DND-41 (cell line): ENCODE data around the gene RBM47.

Experiments used
- ATAC-seq: fragments of 200-7000 bp; cut with Tn5 transposase; 3 replicates; pipeline ENCODE4 v1.9.1; 2021; ENCODE audit warnings: low read depth; ENCODE audit not compliant: insufficient read depth
- DNase-seq: peaks from one replicate; pipeline ENCODE4 v3.0.0-alpha.2; 2020
- H2AFZ ChIP-seq: 2 replicates; pipeline ENCODE4 v1.6.0; 2012; ENCODE audit warnings: low read depth, low read length
- H3K27ac ChIP-seq: 2 replicates; pipeline ENCODE4 v1.5.1; 2012; ENCODE audit warnings: low read length, inconsistent platforms
- H3K27me3 ChIP-seq: fragments of 200-600 bp; sonication (generic); 2 replicates; pipeline ENCODE4 v1.6.0; 2012; ENCODE audit warnings: low read length, mild to moderate bottlenecking, inconsistent platforms; ENCODE audit not compliant: insufficient read depth, poor library complexity
- H3K36me3 ChIP-seq: 2 replicates; pipeline ENCODE4 v1.5.1; 2012; ENCODE audit warnings: low read length, inconsistent platforms; ENCODE audit not compliant: insufficient read depth
- H3K4me1 ChIP-seq: 2 replicates; pipeline ENCODE4 v1.5.1; 2012; ENCODE audit warnings: mild to moderate bottlenecking, low read length; ENCODE audit not compliant: insufficient read depth
- H3K4me2 ChIP-seq: 2 replicates; pipeline ENCODE4 v1.6.0; 2012; ENCODE audit warnings: mild to moderate bottlenecking, moderate library complexity, low read length, inconsistent platforms; ENCODE audit not compliant: insufficient read depth
- H3K4me3 ChIP-seq, 2 experiments: fragments of 200-600 bp in 1 of 2; shearing (Covaris generic) in 1 of 2; 2 replicates each; pipeline ENCODE4 v1.5.1; 2012 to 2016; ENCODE audit warnings: inconsistent platforms in 2 of 2, low read length in 2 of 2, mild to moderate bottlenecking in 2 of 2, low read depth in 1 of 2, moderate library complexity in 1 of 2
- H3K79me2 ChIP-seq: 2 replicates; pipeline ENCODE4 v1.6.0; 2012; ENCODE audit warnings: low read length, inconsistent platforms; ENCODE audit not compliant: insufficient read depth
- H3K9ac ChIP-seq: 2 replicates; pipeline ENCODE4 v1.6.0; 2012; ENCODE audit warnings: low read depth, mild to moderate bottlenecking, inconsistent platforms, low read length, moderate library complexity
- H3K9me3 ChIP-seq: 2 replicates; pipeline ENCODE4 v1.5.1; 2012; ENCODE audit warnings: low read length, moderate library complexity, mild to moderate bottlenecking, inconsistent platforms; ENCODE audit not compliant: insufficient read depth, severe bottlenecking
- H4K20me1 ChIP-seq: 2 replicates; pipeline ENCODE4 v1.6.0; 2012; ENCODE audit warnings: low read length; ENCODE audit not compliant: insufficient read depth
- EZH2 ChIP-seq: IDR thresholded peaks from 3 replicates; pipeline ENCODE4 v1.6.1; 2012; ENCODE audit warnings: borderline replicate concordance, low read depth, mild to moderate bottlenecking, moderate library complexity, low read length, inconsistent platforms; ENCODE audit not compliant: severe bottlenecking
- TF ChIP-seq, protein P1 (sequence below): IDR thresholded peaks from 2 replicates; pipeline ENCODE4 v1.5.1; 2012; ENCODE audit warnings: borderline replicate concordance, low read length, moderate library complexity, mild to moderate bottlenecking; ENCODE audit not compliant: poor library complexity, severe bottlenecking; ENCODE audit errors: extremely low read depth

Gene RBM47

DNA sequence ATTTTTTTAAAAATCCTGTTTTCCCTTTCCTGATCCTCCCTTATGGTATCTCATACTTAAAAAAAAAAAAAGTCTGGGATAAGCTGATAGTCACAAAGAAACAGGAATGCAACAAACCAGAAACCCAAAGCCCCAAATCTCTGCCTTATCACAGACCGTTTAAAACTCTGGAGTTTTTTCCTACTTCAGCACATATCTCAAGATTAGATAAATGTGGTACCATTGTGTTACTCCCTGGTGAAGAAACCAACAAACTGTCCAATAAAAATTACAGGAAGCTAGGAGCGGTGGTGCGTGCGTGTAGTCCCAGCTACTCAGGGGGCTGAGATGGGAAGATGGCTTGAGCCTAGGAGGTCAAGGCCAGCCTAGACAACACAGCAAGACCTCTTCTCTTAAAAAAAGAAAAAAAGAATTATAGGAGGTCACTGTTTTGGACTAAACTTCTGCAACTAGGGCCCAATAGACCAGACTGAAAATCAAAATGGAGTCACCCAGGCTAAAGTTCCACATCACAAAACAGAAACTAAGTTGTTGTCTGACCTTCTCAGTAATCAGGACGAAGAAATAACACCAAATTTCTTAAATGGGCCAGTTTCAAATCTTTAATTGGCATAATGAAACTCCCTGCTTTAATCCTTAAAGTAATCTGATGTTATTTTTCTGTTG, 51.9 kb downstream of the RBM47 start:
- no peak for DNase-seq
- Histone ChIP-seq H3K9me3 (no peaks in the 10 kb centered on the region), H3K36me3 (no peaks in the 10 kb centered on the region), H3K4me2 (no peak overlapping the region), H3K4me3 (no peak overlapping the region), H3K79me2 (no peaks in the 10 kb centered on the region), H2AFZ (no peak overlapping the region), H3K27ac (no peak overlapping the region), H3K27me3 (peaks cover 2% of the 10 kb centered on the region), H3K9ac (no peak overlapping the region), H4K20me1 (no peaks in the 10 kb centered on the region), H3K4me1 (no peaks in the 10 kb centered on the region)
- TF ChIP-seq EZH2: no peak
- TF ChIP-seq, protein P1, sequence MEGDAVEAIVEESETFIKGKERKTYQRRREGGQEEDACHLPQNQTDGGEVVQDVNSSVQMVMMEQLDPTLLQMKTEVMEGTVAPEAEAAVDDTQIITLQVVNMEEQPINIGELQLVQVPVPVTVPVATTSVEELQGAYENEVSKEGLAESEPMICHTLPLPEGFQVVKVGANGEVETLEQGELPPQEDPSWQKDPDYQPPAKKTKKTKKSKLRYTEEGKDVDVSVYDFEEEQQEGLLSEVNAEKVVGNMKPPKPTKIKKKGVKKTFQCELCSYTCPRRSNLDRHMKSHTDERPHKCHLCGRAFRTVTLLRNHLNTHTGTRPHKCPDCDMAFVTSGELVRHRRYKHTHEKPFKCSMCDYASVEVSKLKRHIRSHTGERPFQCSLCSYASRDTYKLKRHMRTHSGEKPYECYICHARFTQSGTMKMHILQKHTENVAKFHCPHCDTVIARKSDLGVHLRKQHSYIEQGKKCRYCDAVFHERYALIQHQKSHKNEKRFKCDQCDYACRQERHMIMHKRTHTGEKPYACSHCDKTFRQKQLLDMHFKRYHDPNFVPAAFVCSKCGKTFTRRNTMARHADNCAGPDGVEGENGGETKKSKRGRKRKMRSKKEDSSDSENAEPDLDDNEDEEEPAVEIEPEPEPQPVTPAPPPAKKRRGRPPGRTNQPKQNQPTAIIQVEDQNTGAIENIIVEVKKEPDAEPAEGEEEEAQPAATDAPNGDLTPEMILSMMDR: no peak
- ATAC-seq: no peak

DNA sequence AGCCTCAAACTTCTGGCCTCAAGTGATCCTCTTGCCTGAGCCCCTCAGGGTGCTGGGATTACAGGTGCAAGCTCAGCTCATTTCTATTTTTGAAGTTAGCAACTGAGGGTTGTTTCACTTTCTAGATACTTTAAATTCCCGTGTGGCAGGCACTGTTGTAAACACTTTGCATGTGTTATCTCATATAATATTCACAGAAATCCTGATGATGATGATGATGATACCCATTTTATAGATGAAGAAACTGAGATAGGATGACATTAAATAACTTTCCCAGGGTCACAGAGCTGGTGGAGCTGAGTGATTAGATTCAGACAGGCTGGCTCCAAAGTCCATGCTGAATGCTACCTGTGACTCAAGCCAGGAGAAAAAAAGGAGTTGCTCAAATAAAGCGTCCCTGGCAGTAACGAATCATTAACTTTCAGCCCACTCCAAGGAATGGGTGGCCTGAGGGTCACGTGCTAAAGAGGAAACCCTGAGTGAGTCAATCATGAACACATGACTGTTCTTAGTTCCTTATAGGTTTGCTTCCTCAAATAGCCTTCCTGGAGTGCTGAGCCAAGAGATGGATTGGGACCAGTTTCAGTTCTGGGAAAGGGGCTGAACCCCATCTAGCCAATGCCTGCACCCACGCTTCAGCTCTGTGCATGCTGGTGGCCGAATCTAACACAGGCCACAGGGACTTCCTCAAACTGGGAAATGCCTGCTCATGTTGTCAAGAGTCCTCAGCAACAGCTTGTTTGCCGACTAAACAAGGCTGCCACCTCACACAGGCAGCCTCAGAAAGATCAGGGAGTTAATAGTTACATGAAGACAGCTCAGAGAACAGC, 52.8 kb downstream of the RBM47 start:
- Histone ChIP-seq H3K79me2 (no peaks in the 10 kb centered on the region), H3K4me1 (no peaks in the 10 kb centered on the region), H3K4me2 (no peak overlapping the region), H3K9ac (no peak overlapping the region), H3K27me3 (peaks cover 2% of the 10 kb centered on the region), H3K4me3 (no peak overlapping the region), H3K27ac (no peak overlapping the region), H3K9me3 (no peaks in the 10 kb centered on the region), H4K20me1 (no peaks in the 10 kb centered on the region), H3K36me3 (no peaks in the 10 kb centered on the region), H2AFZ (no peak overlapping the region)
- no peak for ATAC-seq
- no peak for DNase-seq
- TF ChIP-seq, protein P1: no peak
- no peak for TF ChIP-seq EZH2

DNA sequence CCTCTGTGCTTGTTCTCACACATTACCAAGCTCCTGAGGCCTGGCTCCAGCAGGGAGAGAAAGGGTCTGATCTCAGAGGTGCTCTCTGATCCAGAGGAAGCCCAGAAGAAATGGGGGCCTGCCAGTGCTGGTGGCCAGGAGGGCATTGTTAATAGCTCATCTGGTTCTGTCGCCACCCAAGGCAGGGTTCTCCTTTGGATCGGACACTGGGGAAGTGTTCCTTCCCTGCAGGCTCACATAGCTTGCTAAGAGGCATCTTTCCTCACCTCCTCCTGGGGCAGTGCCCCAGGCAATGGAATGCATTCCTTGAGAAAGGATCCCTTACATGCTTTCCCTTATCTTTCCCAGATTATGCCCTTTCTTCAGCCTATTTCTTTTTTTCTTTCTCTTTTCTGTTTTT, 53.8 kb downstream of the RBM47 start:
- H3K4me2 ChIP-seq: no peak overlapping the region
- H3K79me2 ChIP-seq: no peaks in the 10 kb centered on the region
- H3K4me1 ChIP-seq: no peaks in the 10 kb centered on the region
- H3K4me3 ChIP-seq: no peak overlapping the region
- no peak overlapping the region for H3K27ac ChIP-seq
- no peak overlapping the region for H2AFZ ChIP-seq
- ATAC-seq: no peak
- H3K27me3 ChIP-seq: no peaks in the 10 kb centered on the region
- H3K9ac ChIP-seq: no peak overlapping the region
- TF ChIP-seq, protein P1: no peak
- no peak for TF ChIP-seq EZH2
- no peaks in the 10 kb centered on the region for H4K20me1 ChIP-seq
- no peaks in the 10 kb centered on the region for H3K9me3 ChIP-seq
- no peaks in the 10 kb centered on the region for H3K36me3 ChIP-seq
- DNase-seq: no peak
